SK-N-SH (cell line): Measurements from ENCODE around the gene GRIK3. TPM values are rescaled to one million over a fixed set of nuclear protein-coding genes. Genes with fewer than 3 reads are reported as not detected.

Experiments
- CTCF ChIA-PET: fragments of 300-600, 350-600 bp; formaldehyde crosslinking; extraction: SDS; loops from one replicate; lab custom pipeline; 2021; lab: Yijun Ruan, JAX
- POLR2A ChIA-PET: fragments of 350-600 bp; sonication (Branson Sonifier 250); formaldehyde crosslinking; extraction: SDS; loops from one replicate; lab custom pipeline; 2020; ENCODE audit warnings: antibody characterized with exemption, inconsistent platforms; lab: Yijun Ruan, JAX
- DNase-seq: peaks from one replicate; pipeline ENCODE4 v3.0.0; 2012
- H2AFZ ChIP-seq: fragments of 200-600 bp; sonication (generic); 2 replicates; pipeline ENCODE4 v1.8.1; 2016; ENCODE audit warnings: antibody characterized with exemption, mild to moderate bottlenecking, low read depth
- H3F3A ChIP-seq: fragments of 200-600 bp; sonication (generic); replicated peaks from 2 replicates; pipeline ENCODE3; 2016; ENCODE audit warnings: antibody characterized with exemption, mild to moderate bottlenecking; ENCODE audit not compliant: insufficient read depth
- H3K27ac ChIP-seq, 2 experiments: fragments of 200-500 bp in 1 of 2; fragments of 200-600 bp in 1 of 2; sonication (Bioruptor generic) in 1 of 2; sonication (generic), shearing (Covaris generic) in 1 of 2; 2 replicates each; pipeline versions ENCODE4 v1.5.1 to v1.6.1; 2014 to 2016; ENCODE audit warnings: low read depth in 2 of 2, inconsistent platforms in 1 of 2, low read length in 1 of 2, mild to moderate bottlenecking in 1 of 2, mixed read lengths in 1 of 2
- H3K27me3 ChIP-seq: fragments of 200-600 bp; sonication (generic), shearing (Covaris generic); 2 replicates; pipeline ENCODE4 v1.6.1; 2016; ENCODE audit warnings: mixed run types; ENCODE audit not compliant: insufficient read depth
- H3K36me3 ChIP-seq, 2 experiments: fragments of 200-500 bp in 1 of 2; fragments of 200-600 bp in 1 of 2; sonication (Bioruptor generic) in 1 of 2; sonication (generic) in 1 of 2; replicated peaks in 1 of 2; 2 replicates each; pipeline versions ENCODE3 to v1.5.1; 2014 to 2016; ENCODE audit warnings: low read length in 1 of 2, mild to moderate bottlenecking in 1 of 2; ENCODE audit not compliant: insufficient read depth in 2 of 2, control insufficient read depth in 1 of 2
- H3K4me1 ChIP-seq, 2 experiments: fragments of 200-500 bp in 1 of 2; fragments of 200-600 bp in 1 of 2; sonication (Bioruptor generic) in 1 of 2; sonication (generic), shearing (Covaris generic) in 1 of 2; 2 replicates each; pipeline versions ENCODE4 v1.5.1 to v1.6.1; 2014 to 2016; ENCODE audit warnings: low read depth in 1 of 2, low read length in 1 of 2, mixed run types in 1 of 2; ENCODE audit not compliant: insufficient read depth in 2 of 2, control insufficient read depth in 1 of 2
- H3K4me2 ChIP-seq: fragments of 200-600 bp; sonication (generic), shearing (Covaris generic); 2 replicates; pipeline ENCODE4 v1.6.1; 2017; ENCODE audit warnings: mixed run types
- H3K4me3 ChIP-seq, 2 experiments: fragments of 200-500 bp in 1 of 2; fragments of 200-600 bp in 1 of 2; sonication (Bioruptor generic) in 1 of 2; sonication (generic), shearing (Covaris generic) in 1 of 2; 2 replicates each; pipeline versions ENCODE4 v1.5.1 to v1.8.1; 2014 to 2016; ENCODE audit warnings: low read depth in 2 of 2, inconsistent platforms in 1 of 2, low read length in 1 of 2, mild to moderate bottlenecking in 1 of 2, mixed read lengths in 1 of 2, moderate library complexity in 1 of 2
- H3K79me2 ChIP-seq: fragments of 200-600 bp; sonication (generic); 2 replicates; pipeline ENCODE4 v1.8.1; 2017; ENCODE audit warnings: mild to moderate bottlenecking; ENCODE audit not compliant: insufficient read depth
- H3K9ac ChIP-seq: fragments of 200-600 bp; sonication (generic); 2 replicates; pipeline ENCODE4 v1.6.1; 2017; ENCODE audit warnings: mixed run types
- H3K9me2 ChIP-seq: fragments of 200-600 bp; sonication (generic); 2 replicates; pipeline ENCODE4 v1.6.1; 2017; ENCODE audit warnings: mixed run types
- H3K9me3 ChIP-seq: fragments of 200-600 bp; sonication (generic); 2 replicates; pipeline ENCODE4 v1.6.1; 2017; ENCODE audit warnings: mixed run types, mild to moderate bottlenecking, moderate library complexity
- H4K20me1 ChIP-seq: fragments of 200-600 bp; sonication (generic); 2 replicates; pipeline ENCODE4 v1.6.1; 2017; ENCODE audit warnings: mild to moderate bottlenecking, mixed run types; ENCODE audit not compliant: insufficient read depth
- ELF1 ChIP-seq: IDR thresholded peaks from 2 replicates; pipeline ENCODE4 v1.4.0; 2012
- EP300 ChIP-seq, 2 experiments: IDR thresholded peaks; 2 replicates each; pipeline versions ENCODE4 v1.4.0 to v1.6.1; 2012; ENCODE audit warnings: borderline replicate concordance in 1 of 2, low read depth in 1 of 2, low read length in 1 of 2
- FOXJ3 ChIP-seq: sonication (generic); formaldehyde crosslinking; IDR thresholded peaks from 2 replicates; pipeline ENCODE4 v1.5.1; 2020; ENCODE audit warnings: mild to moderate bottlenecking, missing genetic modification reagents
- FOXM1 ChIP-seq: IDR thresholded peaks from 2 replicates; pipeline ENCODE4 v1.4.0; 2012; ENCODE audit warnings: low read depth, mild to moderate bottlenecking
- GATA2 ChIP-seq: sonication (generic); formaldehyde crosslinking; IDR thresholded peaks from 2 replicates; pipeline ENCODE4 v1.5.0; 2020; ENCODE audit warnings: mild to moderate bottlenecking, missing genetic modification reagents
- MAX ChIP-seq: IDR thresholded peaks from 2 replicates; pipeline ENCODE4 v1.4.0; 2012; ENCODE audit warnings: low read depth
- MEF2A ChIP-seq: IDR thresholded peaks from 2 replicates; pipeline ENCODE4 v1.4.0; 2012; ENCODE audit warnings: low read depth, borderline replicate concordance
- NRF1 ChIP-seq: IDR thresholded peaks from 2 replicates; pipeline ENCODE4 v1.6.1; 2012; ENCODE audit warnings: low read depth, mild to moderate bottlenecking, low read length
- PBX3 ChIP-seq: IDR thresholded peaks from 2 replicates; pipeline ENCODE4; 2012
- POLR2AphosphoS5 ChIP-seq: IDR thresholded peaks from 2 replicates; pipeline ENCODE4 v1.6.1; 2012; ENCODE audit warnings: low read depth, low read length
- RAD21 ChIP-seq: IDR thresholded peaks from 2 replicates; pipeline ENCODE4 v1.6.1; 2012; ENCODE audit warnings: mild to moderate bottlenecking, low read length
- REST ChIP-seq: IDR thresholded peaks from 2 replicates; pipeline ENCODE4 v1.6.1; 2012; ENCODE audit warnings: mild to moderate bottlenecking, low read depth, low read length, moderate library complexity
- RXRA ChIP-seq: IDR thresholded peaks from 2 replicates; pipeline ENCODE4 v1.4.0; 2012; ENCODE audit warnings: low read depth, mild to moderate bottlenecking, borderline replicate concordance
- SIN3A ChIP-seq: IDR thresholded peaks from 2 replicates; pipeline ENCODE4 v1.6.1; 2012; ENCODE audit warnings: low read depth, mild to moderate bottlenecking, low read length, moderate library complexity, borderline replicate concordance
- SMC3 ChIP-seq: IDR thresholded peaks from 2 replicates; pipeline ENCODE4 v1.6.1; 2012; ENCODE audit warnings: low read depth, low read length, improper control_type of control experiment
- TAF1 ChIP-seq: IDR thresholded peaks from 2 replicates; pipeline ENCODE4 v1.6.1; 2012; ENCODE audit warnings: low read depth, mild to moderate bottlenecking, low read length, moderate library complexity, borderline replicate concordance
- TCF12 ChIP-seq: IDR thresholded peaks from 2 replicates; pipeline ENCODE4 v1.4.0; 2012
- USF1 ChIP-seq: IDR thresholded peaks from 2 replicates; pipeline ENCODE4 v1.4.0; 2012; ENCODE audit warnings: low read depth, borderline replicate concordance
- YY1 ChIP-seq: IDR thresholded peaks from 2 replicates; pipeline ENCODE4 v1.4.0; 2012; ENCODE audit warnings: low read depth, mild to moderate bottlenecking
- WGBS: methylation state at CpG from one replicate; pipeline ENCODE4 v1.1.6; 2017; ENCODE audit warnings: low lambda C conversion rate; 5-methylcytosine and 5-hydroxymethylcytosine counted together
- polyA plus RNA-seq, 3 experiments: library from polyadenylated mRNA; depleted of rRNA; stranded (reverse); fragments of >200 nt; gene quantifications; 2 replicates each; pipeline ENCODE4 v1.2.3, GENCODE V29; 2012

GRIK3 gene
- polyA plus RNA-seq, 1 of the 3 experiments (the other 2 are of a cell fraction): not detected

- Histone ChIP-seq H3K36me3 (no peaks in the 10 kb centered on the region), H3K4me3 (no peak overlapping the region), H3K9me3 (no peaks in the 10 kb centered on the region), H3K79me2 (no peaks in the 10 kb centered on the region), H3K27me3 (no peaks in the 10 kb centered on the region), H3K27ac (no peak overlapping the region), H2AFZ (no peak overlapping the region), H3K9ac (no peak overlapping the region), H3K9me2 (no peaks in the 10 kb centered on the region), H3K4me1 (peaks cover 0 to 6% of the 10 kb centered on the region in 2 experiments; a peak in 1 of 4 replicates), H3F3A (no peaks in the 10 kb centered on the region), H4K20me1 (no peaks in the 10 kb centered on the region), H3K4me2 (no peak overlapping the region)
- WGBS: 30% methylated on average over 9 of the region's 9 CpGs
- no peak for DNase-seq
- ChIA-PET CTCF (interaction anchor here (1.0 to 1.1 kb wide), 2 partner anchors 15 to 60 kb away, joined by 3 to 5 read pairs; no protein-coding TSS in a partner anchor), POLR2A (no interaction called here)
- TF ChIP-seq FOXJ3 (CRISPR knock-in tag) (no peak), PBX3 (no peak), TCF12 (no peak), EP300 (IDR thresholded peaks at IDR 0.05; ENCODE audit: borderline replicate concordance in 1 of 2, low read depth in 1 of 2, low read length in 1 of 2) (no peak), MAX (no peak), USF1 (no peak), RXRA (no peak), POLR2AphosphoS5 (no peak), RAD21 (no peak), GATA2 (CRISPR knock-in tag) (no peak), NRF1 (no peak), YY1 (no peak)
Observed at GRCh38 chr1:36803868-36804570, 230.3 kb downstream of the GRIK3 start.

GRCh38 chr1:36802018-36802417, 232.3 kb downstream of the GRIK3 start:
- no peaks in the 10 kb centered on the region for H3K79me2 ChIP-seq
- no peaks in the 10 kb centered on the region for H3K9me3 ChIP-seq
- peaks cover 0 to 1% of the 10 kb centered on the region in 2 experiments; a peak in 1 of 4 replicates for H3K4me1 ChIP-seq
- 25% methylated on average over 8 of the region's 8 CpGs for WGBS
- H4K20me1 ChIP-seq: no peaks in the 10 kb centered on the region
- DNase-seq: no peak
- no peaks in the 10 kb centered on the region for H3F3A ChIP-seq
- TF ChIP-seq SIN3A (no peak), ELF1 (no peak), REST (no peak), SMC3 (no peak), FOXM1 (no peak), RXRA (no peak), TAF1 (no peak), NRF1 (no peak), FOXJ3 (CRISPR knock-in tag) (no peak), USF1 (no peak), MEF2A (no peak)
- H3K4me2 ChIP-seq: no peak overlapping the region
- H3K9me2 ChIP-seq: no peaks in the 10 kb centered on the region
- no peak overlapping the region for H3K9ac ChIP-seq
- no peak overlapping the region for H3K4me3 ChIP-seq
- no peak overlapping the region for H2AFZ ChIP-seq
- H3K27me3 ChIP-seq: no peaks in the 10 kb centered on the region
- H3K36me3 ChIP-seq: no peaks in the 10 kb centered on the region
- H3K27ac ChIP-seq: no peak overlapping the region
- ChIA-PET CTCF (interaction anchor here (1.4 kb wide), 1 partner anchor 63 kb away, joined by 3 read pairs; no protein-coding TSS in a partner anchor), POLR2A (no interaction called here)
